C4-2B (cell line): ENCODE results near the gene CHKB.

Source experiments
- ZFX ChIP-seq: fragments of 450-650 bp; IDR thresholded peaks from 2 replicates; pipeline ENCODE4 v1.6.1; 2017
- TF ChIP-seq, protein P1 (sequence below): fragments of 450-650 bp; conservative IDR thresholded peaks from 2 replicates; pipeline ENCODE4 v1.5.1; 2017; ENCODE audit warnings: mild to moderate bottlenecking

DNA sequence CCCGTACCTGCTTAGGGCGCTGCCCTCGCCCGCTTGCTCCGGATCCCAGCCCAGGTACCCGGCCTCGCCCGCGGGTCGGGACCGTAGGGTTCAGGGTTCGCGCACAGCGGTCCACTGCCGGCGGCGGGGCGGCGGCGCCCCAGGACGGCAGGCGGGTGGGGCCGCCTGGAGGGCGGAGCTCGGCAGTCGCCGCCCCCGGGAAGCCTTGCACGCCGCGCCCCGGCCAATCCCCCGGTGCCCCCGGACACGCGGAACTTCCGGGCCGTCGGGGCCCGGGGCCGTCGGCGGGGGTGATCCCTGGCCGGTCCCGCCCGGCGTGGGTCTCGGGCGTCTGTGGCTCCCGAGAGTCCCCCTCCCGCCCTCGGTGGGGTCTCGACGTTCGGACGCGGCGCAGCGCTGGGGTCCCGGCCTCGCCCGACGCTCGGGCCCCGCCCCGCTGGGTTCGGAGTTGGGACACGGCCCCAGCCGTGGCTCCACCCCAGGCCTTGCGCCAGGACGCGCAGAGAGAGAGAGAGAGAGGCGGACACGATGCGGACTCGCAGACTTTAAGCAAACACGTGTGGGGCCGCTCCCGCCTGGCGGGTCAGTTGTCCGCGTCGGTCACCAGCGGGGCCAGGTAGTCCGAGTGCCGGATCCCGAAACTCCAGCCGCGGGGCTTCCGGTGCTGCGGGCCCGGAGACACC is 52.6 kb downstream of the CHKB start, which contains the start of gene TYMP:
- TF ChIP-seq, protein P1, sequence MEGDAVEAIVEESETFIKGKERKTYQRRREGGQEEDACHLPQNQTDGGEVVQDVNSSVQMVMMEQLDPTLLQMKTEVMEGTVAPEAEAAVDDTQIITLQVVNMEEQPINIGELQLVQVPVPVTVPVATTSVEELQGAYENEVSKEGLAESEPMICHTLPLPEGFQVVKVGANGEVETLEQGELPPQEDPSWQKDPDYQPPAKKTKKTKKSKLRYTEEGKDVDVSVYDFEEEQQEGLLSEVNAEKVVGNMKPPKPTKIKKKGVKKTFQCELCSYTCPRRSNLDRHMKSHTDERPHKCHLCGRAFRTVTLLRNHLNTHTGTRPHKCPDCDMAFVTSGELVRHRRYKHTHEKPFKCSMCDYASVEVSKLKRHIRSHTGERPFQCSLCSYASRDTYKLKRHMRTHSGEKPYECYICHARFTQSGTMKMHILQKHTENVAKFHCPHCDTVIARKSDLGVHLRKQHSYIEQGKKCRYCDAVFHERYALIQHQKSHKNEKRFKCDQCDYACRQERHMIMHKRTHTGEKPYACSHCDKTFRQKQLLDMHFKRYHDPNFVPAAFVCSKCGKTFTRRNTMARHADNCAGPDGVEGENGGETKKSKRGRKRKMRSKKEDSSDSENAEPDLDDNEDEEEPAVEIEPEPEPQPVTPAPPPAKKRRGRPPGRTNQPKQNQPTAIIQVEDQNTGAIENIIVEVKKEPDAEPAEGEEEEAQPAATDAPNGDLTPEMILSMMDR: no peak
- peak; percentile 65; the same call in 1 of the 2 replicates for TF ChIP-seq ZFX
